Osteoblast (primary cell): ENCODE results near the gene DRC7. TPM values are rescaled to one million over a fixed set of nuclear protein-coding genes. Genes with fewer than 3 reads are reported as not detected.

ENCODE experiments used
- DNase-seq: peaks from one replicate; pipeline ENCODE4 v3.0.0; 2011; ENCODE audit warnings: low spot score, mixed read lengths; ENCODE audit not compliant: insufficient read length; ENCODE audit errors: missing footprints
- H2AFZ ChIP-seq: 2 replicates; pipeline ENCODE4 v1.6.0; 2011; ENCODE audit warnings: mild to moderate bottlenecking, low read length
- H3K27ac ChIP-seq: 2 replicates; pipeline ENCODE4 v1.5.1; 2011; ENCODE audit warnings: mild to moderate bottlenecking, low read depth, low read length, moderate library complexity
- H3K27me3 ChIP-seq: 2 replicates; pipeline ENCODE4 v1.6.0; 2012; ENCODE audit warnings: mild to moderate bottlenecking, control low read depth, inconsistent platforms, low read length, moderate library complexity; ENCODE audit not compliant: insufficient read depth
- H3K36me3 ChIP-seq: 2 replicates; pipeline ENCODE4 v1.5.1; 2011; ENCODE audit warnings: mild to moderate bottlenecking, low read length, control low read depth, moderate library complexity; ENCODE audit not compliant: insufficient read depth
- H3K4me1 ChIP-seq: 2 replicates; pipeline ENCODE4 v1.5.1; 2011; ENCODE audit warnings: mild to moderate bottlenecking, low read length, control low read depth, moderate library complexity; ENCODE audit not compliant: insufficient read depth
- H3K4me2 ChIP-seq: 2 replicates; pipeline ENCODE4 v1.6.0; 2011; ENCODE audit warnings: mild to moderate bottlenecking, low read length; ENCODE audit not compliant: insufficient read depth
- H3K4me3 ChIP-seq: fragments of 200-600 bp; sonication (generic); 3 replicates; pipeline ENCODE4 v1.5.1; 2012; ENCODE audit warnings: mild to moderate bottlenecking, low read length, inconsistent platforms; ENCODE audit not compliant: insufficient read depth
- H3K79me2 ChIP-seq: 2 replicates; pipeline ENCODE4 v1.6.0; 2012; ENCODE audit warnings: mild to moderate bottlenecking, low read length, control low read depth, inconsistent platforms; ENCODE audit not compliant: insufficient read depth
- H3K9me3 ChIP-seq: 2 replicates; pipeline ENCODE4 v1.5.1; 2011; ENCODE audit warnings: low read depth, low read length, control low read depth
- H4K20me1 ChIP-seq: 2 replicates; pipeline ENCODE4 v1.6.0; 2012; ENCODE audit warnings: mild to moderate bottlenecking, low read length, control low read depth; ENCODE audit not compliant: insufficient read depth
- CTCF ChIP-seq: IDR thresholded peaks from 2 replicates; pipeline ENCODE4 v1.5.1; 2011; ENCODE audit warnings: mild to moderate bottlenecking, low read depth, low read length, moderate library complexity; ENCODE audit errors: extremely low read depth
- total RNA-seq: library from RNA; depleted of rRNA; stranded (reverse); fragments of >200 nt; gene quantifications from 2 replicates; pipeline ENCODE4 v1.2.3, GENCODE V29; 2012

The DRC7 gene
- total RNA-seq, 1 donor: not detected

DNA sequence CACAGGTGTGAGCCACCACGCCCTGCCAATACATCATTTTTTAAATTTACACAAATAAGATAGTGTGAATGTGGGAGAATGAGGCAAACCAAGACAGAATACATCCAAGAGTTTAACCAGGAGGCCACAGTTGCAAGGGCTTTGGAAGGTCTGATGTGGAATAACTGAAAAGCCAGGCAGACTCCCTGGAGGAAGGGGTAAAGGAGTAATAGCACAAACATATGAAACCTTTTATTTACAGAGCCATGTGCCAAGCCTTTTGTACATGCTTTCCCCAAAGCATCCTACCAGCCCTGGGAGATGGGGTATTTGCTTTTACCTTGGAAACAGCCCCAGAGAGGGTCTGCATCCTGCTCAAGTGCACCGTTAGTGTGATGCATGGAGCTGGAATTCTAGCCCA lies 21.8 kb upstream of the DRC7 start:
- H3K4me2 ChIP-seq: no peak overlapping the region

DNA sequence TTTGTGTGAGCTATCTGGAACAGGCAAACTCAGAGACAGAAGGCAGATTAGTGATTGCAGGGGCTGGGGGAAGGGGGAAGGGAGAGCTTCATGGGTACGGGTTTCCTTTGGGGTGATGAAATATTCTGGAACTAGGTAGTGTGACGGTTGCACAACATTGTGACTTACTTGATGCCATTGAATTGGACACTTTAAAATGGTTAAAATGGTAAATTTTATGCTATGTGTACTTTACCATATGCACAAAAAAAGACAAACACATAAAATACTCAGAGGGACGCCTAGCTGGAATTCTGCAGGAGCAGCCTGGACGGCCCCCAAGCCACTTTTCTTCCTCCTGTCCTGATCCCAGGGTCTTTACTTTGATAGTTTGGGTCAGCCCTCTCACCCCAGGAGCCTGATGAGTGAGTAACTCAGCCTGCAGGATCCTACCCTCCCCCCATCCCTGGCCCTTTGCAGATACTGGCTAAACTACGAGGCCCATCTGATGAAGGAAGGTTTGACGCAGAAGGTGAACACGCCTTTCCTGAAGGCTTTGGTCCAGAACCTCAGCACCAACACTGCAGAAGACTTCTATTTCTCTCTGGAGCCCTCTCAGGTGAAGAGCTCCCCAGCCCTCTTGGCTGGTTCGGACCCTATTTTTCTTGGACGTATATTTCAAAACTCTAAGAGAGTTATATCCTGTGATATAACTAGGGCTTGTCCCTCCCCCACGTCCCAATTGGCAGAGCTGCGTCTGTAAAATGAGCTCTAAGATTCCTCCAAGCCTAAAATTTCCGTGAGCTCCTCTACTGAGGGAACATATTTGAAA lies 18.7 kb upstream of the DRC7 start:
- Histone ChIP-seq H3K36me3 (no peaks in the 10 kb centered on the region), H2AFZ (no peak overlapping the region), H3K79me2 (no peaks in the 10 kb centered on the region), H4K20me1 (no peaks in the 10 kb centered on the region), H3K27me3 (peaks cover 27% of the 10 kb centered on the region), H3K4me2 (no peak overlapping the region), H3K4me1 (peaks cover 2% of the 10 kb centered on the region), H3K9me3 (no peaks in the 10 kb centered on the region), H3K27ac (no peak overlapping the region), H3K4me3 (no peak overlapping the region)
- DNase-seq: peak; percentile 82
- TF ChIP-seq CTCF: no peak

More for the DNA sequence above, 21.8 kb upstream of the DRC7 start:
- Histone ChIP-seq H4K20me1 (no peaks in the 10 kb centered on the region), H3K9me3 (no peaks in the 10 kb centered on the region), H3K4me1 (peaks cover 2% of the 10 kb centered on the region), H3K27me3 (peaks cover 34% of the 10 kb centered on the region), H3K36me3 (no peaks in the 10 kb centered on the region), H3K79me2 (no peaks in the 10 kb centered on the region), H3K27ac (no peak overlapping the region), H3K4me3 (no peak overlapping the region), H2AFZ (no peak overlapping the region)
- DNase-seq: peak; percentile 25
- TF ChIP-seq CTCF: no peak

DNA sequence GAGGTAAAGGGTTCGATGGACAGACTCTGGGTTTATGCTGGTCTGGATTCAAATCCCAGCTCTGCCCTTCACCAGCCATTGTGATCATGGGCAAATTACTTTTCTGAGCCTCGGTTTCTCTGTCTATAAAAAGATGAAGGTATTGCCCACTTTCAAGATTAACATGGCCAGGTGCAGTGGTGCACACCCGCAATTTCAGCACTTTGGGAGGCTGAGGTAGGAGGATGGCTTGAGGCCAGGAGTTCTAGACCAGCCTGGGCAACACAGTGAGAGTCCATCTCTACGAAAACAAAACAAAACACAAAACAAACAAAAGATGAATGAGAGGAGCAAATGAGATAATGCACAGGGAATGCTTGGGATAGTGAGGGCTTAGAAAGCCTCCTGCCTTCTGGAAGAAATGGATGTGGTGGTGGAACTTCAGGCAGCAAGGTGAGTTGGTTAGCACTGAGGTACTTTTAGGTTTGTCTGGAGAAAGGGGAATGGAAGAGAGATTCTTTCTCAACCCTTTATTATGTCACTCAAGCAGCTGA lies 18.0 kb upstream of the DRC7 start:
- no peak overlapping the region for H3K4me3 ChIP-seq
- H4K20me1 ChIP-seq: no peaks in the 10 kb centered on the region
- no peak overlapping the region for H3K4me2 ChIP-seq
- no peaks in the 10 kb centered on the region for H3K9me3 ChIP-seq
- no peak overlapping the region for H3K27ac ChIP-seq
- H3K79me2 ChIP-seq: no peaks in the 10 kb centered on the region
- peaks cover 25% of the 10 kb centered on the region for H3K27me3 ChIP-seq
- H2AFZ ChIP-seq: no peak overlapping the region
- H3K36me3 ChIP-seq: no peaks in the 10 kb centered on the region
- H3K4me1 ChIP-seq: peaks cover 2% of the 10 kb centered on the region
- no peak for TF ChIP-seq CTCF
- no peak for DNase-seq

DNA sequence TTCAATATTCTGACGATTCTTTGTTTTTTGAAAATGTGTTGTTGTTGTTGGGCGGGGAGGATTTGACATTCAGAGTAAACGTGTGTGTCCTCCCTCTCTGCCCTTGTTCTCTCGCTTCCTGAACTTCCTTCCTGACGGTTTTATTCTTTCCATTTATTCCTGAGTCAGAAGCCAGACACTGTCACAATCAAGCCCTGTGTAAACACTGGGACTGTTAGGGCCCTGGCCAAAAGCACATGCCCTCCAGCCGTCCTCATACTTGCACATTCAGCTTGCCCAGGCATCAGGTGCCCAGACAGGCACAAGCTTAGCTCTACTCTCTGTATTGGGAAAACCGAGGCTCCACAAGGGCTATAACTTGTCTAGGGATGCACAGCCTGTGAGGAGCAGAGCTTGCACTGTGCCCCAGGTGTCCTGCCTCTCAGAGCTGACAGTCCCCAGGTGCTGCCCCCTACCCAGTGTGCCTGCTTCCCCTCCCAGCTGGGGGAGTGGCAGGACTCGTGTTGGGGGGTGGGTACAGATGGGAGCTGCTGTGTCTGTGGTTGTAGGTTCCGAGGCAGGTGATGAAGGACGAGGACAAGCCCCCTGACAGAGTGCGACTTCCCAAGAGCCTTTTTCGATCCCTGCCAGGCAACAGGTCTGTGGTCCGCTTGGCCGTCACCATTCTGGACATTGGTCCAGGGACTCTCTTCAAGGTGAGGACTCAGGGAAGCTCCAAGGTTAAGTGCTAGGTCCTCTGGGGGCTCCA lies 16.8 kb upstream of the DRC7 start:
- peak; percentile 64 for DNase-seq
- TF ChIP-seq CTCF: no peak
- Histone ChIP-seq H3K27me3 (peaks cover 14% of the 10 kb centered on the region), H2AFZ (no peak overlapping the region), H3K79me2 (no peaks in the 10 kb centered on the region), H3K4me1 (peaks cover 2% of the 10 kb centered on the region), H3K27ac (no peak overlapping the region), H3K9me3 (no peaks in the 10 kb centered on the region), H3K4me2 (no peak overlapping the region), H4K20me1 (no peaks in the 10 kb centered on the region), H3K36me3 (no peaks in the 10 kb centered on the region), H3K4me3 (no peak overlapping the region)
